Measurements from ENCODE around the gene C2CD4C. TPM values are rescaled to one million over a fixed set of nuclear protein-coding genes. Genes with fewer than 3 reads are reported as not detected.

C2CD4C gene
- total RNA-seq, 2 experiments from 2014 or later = 0.10 to 0.12 TPM

GRCh38 chr19:377801-378581 lies 31.0 kb downstream of the C2CD4C start:
- Mint-ChIP-seq H3K36me3 (ENCODE audit: low read depth) (no peaks in the 10 kb centered on the region), H3K4me1 (ENCODE audit: low read depth) (peaks cover 7% of the 10 kb centered on the region), H3K9me3 (no peaks in the 10 kb centered on the region), H3K27ac (no peak overlapping the region), H3K4me3 (no peak overlapping the region), H3K27me3 (ENCODE audit: low read depth) (peaks cover 10% of the 10 kb centered on the region)
- DNase-seq = no peak
- CTCF ChIA-PET = no interaction called here
- intact Hi-C loops (cut with micrococcal nuclease) = no loop called here

GRCh38 chr19:376111-376470 lies 32.9 kb downstream of the C2CD4C start:
- no peak for DNase-seq
- peaks cover 12% of the 10 kb centered on the region for H3K27me3 Mint-ChIP-seq (ENCODE audit: low read depth)
- H3K36me3 Mint-ChIP-seq (ENCODE audit: low read depth) = no peaks in the 10 kb centered on the region
- H3K4me1 Mint-ChIP-seq (ENCODE audit: low read depth) = no peaks in the 10 kb centered on the region
- CTCF ChIA-PET = no interaction called here
- no peaks in the 10 kb centered on the region for H3K9me3 Mint-ChIP-seq
- H3K4me3 Mint-ChIP-seq = no peak overlapping the region
- H3K27ac Mint-ChIP-seq = no peak overlapping the region
- intact Hi-C loops (cut with micrococcal nuclease) = no loop called here

GRCh38 chr19:375395-376110 lies 33.4 kb downstream of the C2CD4C start:
- CTCF ChIA-PET = no interaction called here
- no peak overlapping the region for H3K27ac Mint-ChIP-seq

GRCh38 chr19:374886-375235 lies 34.1 kb downstream of the C2CD4C start:
- peaks cover 12% of the 10 kb centered on the region for H3K27me3 Mint-ChIP-seq (ENCODE audit: low read depth)
- no peaks in the 10 kb centered on the region for H3K9me3 Mint-ChIP-seq
- H3K36me3 Mint-ChIP-seq (ENCODE audit: low read depth) = no peaks in the 10 kb centered on the region
- DNase-seq = no peak
- no peak overlapping the region for H3K27ac Mint-ChIP-seq
- intact Hi-C loops (cut with micrococcal nuclease) = no loop called here
- CTCF ChIA-PET = no interaction called here
- H3K4me3 Mint-ChIP-seq = no peak overlapping the region
- H3K4me1 Mint-ChIP-seq (ENCODE audit: low read depth) = no peaks in the 10 kb centered on the region

More at GRCh38 chr19:375395-376110, 33.4 kb downstream of the C2CD4C start:
- intact Hi-C loops (cut with micrococcal nuclease) = no loop called here
- no peaks in the 10 kb centered on the region for H3K4me1 Mint-ChIP-seq (ENCODE audit: low read depth)
- DNase-seq = no peak
- H3K4me3 Mint-ChIP-seq = no peak overlapping the region
- peaks cover 12% of the 10 kb centered on the region for H3K27me3 Mint-ChIP-seq (ENCODE audit: low read depth)
- no peaks in the 10 kb centered on the region for H3K9me3 Mint-ChIP-seq
- no peaks in the 10 kb centered on the region for H3K36me3 Mint-ChIP-seq (ENCODE audit: low read depth)

GRCh38 chr19:374183-374885 lies 34.6 kb downstream of the C2CD4C start:
- Mint-ChIP-seq H3K4me3 (no peak overlapping the region), H3K27me3 (ENCODE audit: low read depth) (peaks cover 12% of the 10 kb centered on the region), H3K36me3 (ENCODE audit: low read depth) (no peaks in the 10 kb centered on the region), H3K4me1 (ENCODE audit: low read depth) (no peaks in the 10 kb centered on the region), H3K9me3 (no peaks in the 10 kb centered on the region), H3K27ac (no peak overlapping the region)
- no peak for DNase-seq
- intact Hi-C loops (cut with micrococcal nuclease) = no loop called here
- CTCF ChIA-PET = no interaction called here

- Mint-ChIP-seq H3K36me3 (ENCODE audit: low read depth) (no peaks in the 10 kb centered on the region), H3K27ac (no peak overlapping the region), H3K4me3 (no peak overlapping the region), H3K27me3 (ENCODE audit: low read depth) (peaks cover 17% of the 10 kb centered on the region), H3K4me1 (ENCODE audit: low read depth) (no peaks in the 10 kb centered on the region), H3K9me3 (no peaks in the 10 kb centered on the region)
- DNase-seq = no peak
- intact Hi-C loops (cut with micrococcal nuclease) = no loop called here
- CTCF ChIA-PET = no interaction called here
These were observed 35.4 kb downstream of the C2CD4C start for GRCh38 chr19:373391-374182.

- Mint-ChIP-seq H3K9me3 (no peaks in the 10 kb centered on the region), H3K27ac (no peak overlapping the region), H3K36me3 (ENCODE audit: low read depth) (no peaks in the 10 kb centered on the region), H3K4me1 (ENCODE audit: low read depth) (no peaks in the 10 kb centered on the region), H3K27me3 (ENCODE audit: low read depth) (peaks cover 13% of the 10 kb centered on the region), H3K4me3 (no peak overlapping the region)
- intact Hi-C loops (cut with micrococcal nuclease) = no loop called here
- no peak for DNase-seq
- CTCF ChIA-PET = no interaction called here
These were observed 36.5 kb downstream of the C2CD4C start for GRCh38 chr19:372306-372890.

- H3K27ac Mint-ChIP-seq = no peak overlapping the region
- no peaks in the 10 kb centered on the region for H3K36me3 Mint-ChIP-seq (ENCODE audit: low read depth)
- intact Hi-C loops (cut with micrococcal nuclease) = no loop called here
- H3K4me1 Mint-ChIP-seq (ENCODE audit: low read depth) = no peaks in the 10 kb centered on the region
- H3K27me3 Mint-ChIP-seq (ENCODE audit: low read depth) = peaks cover 13% of the 10 kb centered on the region
- no peak overlapping the region for H3K4me3 Mint-ChIP-seq
- CTCF ChIA-PET = interaction anchor here (0.6 kb wide), 1 partner anchor 108 kb away, joined by 3 read pairs; no protein-coding TSS in a partner anchor
- no peak for DNase-seq
- H3K9me3 Mint-ChIP-seq = no peaks in the 10 kb centered on the region
These were observed 37.3 kb downstream of the C2CD4C start for GRCh38 chr19:371501-372168.

GRCh38 chr19:370641-371330 lies 38.2 kb downstream of the C2CD4C start:
- no peaks in the 10 kb centered on the region for H3K4me1 Mint-ChIP-seq (ENCODE audit: low read depth)
- no peaks in the 10 kb centered on the region for H3K36me3 Mint-ChIP-seq (ENCODE audit: low read depth)
- no peak overlapping the region for H3K4me3 Mint-ChIP-seq
- H3K27me3 Mint-ChIP-seq (ENCODE audit: low read depth) = peaks cover 11% of the 10 kb centered on the region
- DNase-seq = no peak
- no peak overlapping the region for H3K27ac Mint-ChIP-seq
- CTCF ChIA-PET = no interaction called here
- intact Hi-C loops (cut with micrococcal nuclease) = no loop called here
- H3K9me3 Mint-ChIP-seq = no peaks in the 10 kb centered on the region

GRCh38 chr19:369876-370275 lies 39.1 kb downstream of the C2CD4C start:
- no peak for DNase-seq
- H3K4me1 Mint-ChIP-seq (ENCODE audit: low read depth) = no peaks in the 10 kb centered on the region
- H3K4me3 Mint-ChIP-seq = no peak overlapping the region
- intact Hi-C loops (cut with micrococcal nuclease) = no loop called here
- H3K27me3 Mint-ChIP-seq (ENCODE audit: low read depth) = peaks cover 9% of the 10 kb centered on the region
- no peaks in the 10 kb centered on the region for H3K36me3 Mint-ChIP-seq (ENCODE audit: low read depth)
- H3K27ac Mint-ChIP-seq = no peak overlapping the region
- CTCF ChIA-PET = no interaction called here
- no peaks in the 10 kb centered on the region for H3K9me3 Mint-ChIP-seq

- intact Hi-C loops (cut with micrococcal nuclease) = no loop called here
- Mint-ChIP-seq H3K4me1 (ENCODE audit: low read depth) (no peaks in the 10 kb centered on the region), H3K27me3 (ENCODE audit: low read depth) (peaks cover 9% of the 10 kb centered on the region), H3K4me3 (no peak overlapping the region), H3K9me3 (no peaks in the 10 kb centered on the region), H3K27ac (no peak overlapping the region), H3K36me3 (ENCODE audit: low read depth) (no peaks in the 10 kb centered on the region)
- CTCF ChIA-PET = no interaction called here
- DNase-seq = no peak
These were observed 39.7 kb downstream of the C2CD4C start for GRCh38 chr19:369256-369655.
